Endothelial cell of umbilical vein (primary cell): ENCODE results near the gene MRPL53. TPM values are rescaled to one million over a fixed set of nuclear protein-coding genes. Genes with fewer than 3 reads are reported as not detected.

ENCODE experiments used
- BruUV-seq: library from RNA; stranded (reverse); fragments of 400-500 nt; replicated peaks from 2 replicates; lab custom pipeline; 2021; lab: Mats Ljungman, UMichigan
- CTCF ChIA-PET: fragments of 300-600, 350-600 bp; sonication (Branson Sonifier 250); formaldehyde crosslinking; loops from one replicate; lab custom pipeline; 2021; ENCODE audit warnings: antibody characterized with exemption, inconsistent platforms; lab: Charles Lee
- POLR2A ChIA-PET: fragments of 300-600, 350-600 bp; sonication (Branson Sonifier 250); formaldehyde crosslinking; loops from one replicate; lab custom pipeline; 2021; ENCODE audit warnings: antibody characterized with exemption, inconsistent platforms; lab: Charles Lee
- DNase-seq: peaks from one replicate; pipeline ENCODE4 v3.0.0-alpha.2; 2011; ENCODE audit warnings: low read depth, low spot score
- FAIRE-seq: peaks from 2 replicates; lab custom pipeline; 2011; peaks lifted over from hg19 to GRCh38; lab: Jason Lieb, UNC
- H2AFZ ChIP-seq: 2 replicates; pipeline ENCODE4 v1.6.0; 2012; ENCODE audit warnings: low read depth, low read length, control low read depth, inconsistent platforms
- H3K27ac ChIP-seq: 2 replicates; pipeline ENCODE4 v1.5.1; 2011; ENCODE audit warnings: low read depth, mild to moderate bottlenecking, control low read depth, low read length, moderate library complexity; ENCODE audit not compliant: insufficient read depth
- H3K27me3 ChIP-seq, 2 experiments: 2 replicates each; pipeline versions ENCODE4 v1.6.0 to v1.6.1; 2011; ENCODE audit warnings: low read length in 2 of 2, mixed read lengths in 1 of 2; ENCODE audit not compliant: control insufficient read depth in 2 of 2, insufficient read depth in 2 of 2
- H3K36me3 ChIP-seq, 2 experiments: 2 replicates in 1 of 2; 3 replicates in 1 of 2; pipeline ENCODE4 v1.5.1; 2011; ENCODE audit warnings: low read length in 2 of 2, mild to moderate bottlenecking in 1 of 2, moderate library complexity in 1 of 2; ENCODE audit not compliant: control insufficient read depth in 2 of 2, insufficient read depth in 2 of 2; ENCODE audit errors: extremely low read depth in 1 of 2
- H3K4me1 ChIP-seq: 3 replicates; pipeline ENCODE4 v1.5.1; 2011; ENCODE audit warnings: mild to moderate bottlenecking, low read length; ENCODE audit not compliant: control insufficient read depth, insufficient read depth; ENCODE audit errors: extremely low read depth
- H3K4me2 ChIP-seq: 2 replicates; pipeline ENCODE4 v1.6.1; 2011; ENCODE audit warnings: low read length, control low read depth, mixed read lengths; ENCODE audit not compliant: insufficient read depth
- H3K4me3 ChIP-seq, 3 experiments: fragments of 200-600 bp in 1 of 3; sonication (generic), shearing (Covaris generic) in 1 of 3; replicated peaks in 1 of 3; 2 replicates each; pipeline ENCODE4 v1.5.1; 2011 to 2016; ENCODE audit warnings: control low read depth in 3 of 3, low read length in 3 of 3, mild to moderate bottlenecking in 2 of 3, inconsistent platforms in 1 of 3, low read depth in 1 of 3, moderate library complexity in 1 of 3; ENCODE audit not compliant: insufficient read depth in 1 of 3
- H3K79me2 ChIP-seq: 2 replicates; pipeline ENCODE4 v1.6.0; 2012; ENCODE audit warnings: low read length, inconsistent platforms; ENCODE audit not compliant: control insufficient read depth, insufficient read depth
- H3K9ac ChIP-seq: replicated peaks from 2 replicates; pipeline ENCODE3; 2011; ENCODE audit warnings: low read length, control low read depth; ENCODE audit not compliant: insufficient read depth; ENCODE audit errors: extremely low read depth
- H3K9me1 ChIP-seq: replicated peaks from 3 replicates; pipeline ENCODE4 v1.6.0; 2011; ENCODE audit warnings: mild to moderate bottlenecking, low read length; ENCODE audit not compliant: control insufficient read depth, insufficient read depth; ENCODE audit errors: extremely low read depth
- H3K9me3 ChIP-seq: replicated peaks from 2 replicates; pipeline ENCODE4 v1.5.1; 2012; ENCODE audit warnings: low read length, inconsistent platforms; ENCODE audit not compliant: control insufficient read depth, insufficient read depth
- H4K20me1 ChIP-seq: replicated peaks from 2 replicates; pipeline ENCODE3; 2011; ENCODE audit warnings: mild to moderate bottlenecking, low read length; ENCODE audit not compliant: control insufficient read depth, insufficient read depth; ENCODE audit errors: extremely low read depth
- EZH2 ChIP-seq: IDR thresholded peaks from 2 replicates; pipeline ENCODE4 v1.6.1; 2012; ENCODE audit warnings: borderline replicate concordance, low read depth, mild to moderate bottlenecking, moderate library complexity, low read length, inconsistent platforms; ENCODE audit not compliant: severe bottlenecking
- FOS ChIP-seq: IDR thresholded peaks from 2 replicates; pipeline ENCODE4 v1.6.1; 2011; ENCODE audit warnings: mild to moderate bottlenecking, low read length, moderate library complexity, borderline replicate concordance; ENCODE audit not compliant: insufficient read depth
- GATA2 ChIP-seq: IDR thresholded peaks from 2 replicates; pipeline ENCODE4 v1.7.0; 2011; ENCODE audit warnings: low read depth, mild to moderate bottlenecking, moderate library complexity, mixed read lengths, low read length; ENCODE audit not compliant: insufficient read length, insufficient read depth
- JUN ChIP-seq: IDR thresholded peaks from 2 replicates; pipeline ENCODE4 v1.6.1; 2011; ENCODE audit warnings: borderline replicate concordance, low read depth; ENCODE audit not compliant: insufficient read length, insufficient read depth
- MYC ChIP-seq: IDR thresholded peaks from one replicate; pipeline ENCODE4 v1.6.1; 2011; ENCODE audit warnings: mild to moderate bottlenecking, low read depth, low read length
- POLR2A ChIP-seq: IDR thresholded peaks from 2 replicates; pipeline ENCODE4 v1.6.1; 2012; ENCODE audit warnings: low read depth, mild to moderate bottlenecking, control low read depth, low read length
- POLR2AphosphoS5 ChIP-seq: IDR thresholded peaks from 2 replicates; pipeline ENCODE4 v1.6.1; 2012; ENCODE audit warnings: low read depth, mild to moderate bottlenecking, control low read depth, low read length, moderate library complexity; ENCODE audit not compliant: insufficient read depth
- dilution Hi-C: fragments of 300-500 bp; cut with MboI; formaldehyde crosslinking; loops from one replicate; pipeline ENCODE4 v1.15.0; 2019; ENCODE audit warnings: low sequenced_read_pairs; ENCODE audit not compliant: extremely low pct_ligation_motif_present
- intact Hi-C: fragments of 100-400 bp; cut with micrococcal nuclease; formaldehyde crosslinking; loops from one replicate; pipeline ENCODE4 v1.10.0; 2022
- polyA plus RNA-seq, 4 experiments: library from polyadenylated mRNA; depleted of rRNA in 3 of 4; stranded (reverse) in 3 of 4; unstranded in 1 of 4; fragments of >200 nt; gene quantifications; 2 replicates each; pipeline versions ENCODE4 v1.2.1 to v1.2.3, GENCODE V29; 2011 to 2012; ENCODE audit warnings: missing spikeins in 1 of 4
- total RNA-seq: library from RNA; stranded (reverse); gene quantifications from 2 replicates; pipeline ENCODE4 v1.2.3, GENCODE V29; 2021
- TF ChIP-seq, protein P1 (sequence below), 2 donors: IDR thresholded peaks; 1 replicate in 1 of 2; 2 replicates in 1 of 2; pipeline ENCODE4 v1.5.1; 2011; ENCODE audit warnings: low read length in 2 of 2, mild to moderate bottlenecking in 2 of 2, moderate library complexity in 2 of 2, control low read depth in 1 of 2, inconsistent platforms in 1 of 2, low read depth in 1 of 2; ENCODE audit not compliant: insufficient read depth in 1 of 2; ENCODE audit errors: extremely low read depth in 1 of 2
- TF ChIP-seq, protein P2 (sequence below): IDR thresholded peaks from 2 replicates; pipeline ENCODE4 v1.6.1; 2011; ENCODE audit not compliant: insufficient read depth, insufficient read length

Gene MRPL53
- total and polyA plus RNA-seq, 2 donors (not counting 3 experiments of a cell fraction or from before 2014, with no cell fraction given), result 68.7 to 69.7 TPM

DNA sequence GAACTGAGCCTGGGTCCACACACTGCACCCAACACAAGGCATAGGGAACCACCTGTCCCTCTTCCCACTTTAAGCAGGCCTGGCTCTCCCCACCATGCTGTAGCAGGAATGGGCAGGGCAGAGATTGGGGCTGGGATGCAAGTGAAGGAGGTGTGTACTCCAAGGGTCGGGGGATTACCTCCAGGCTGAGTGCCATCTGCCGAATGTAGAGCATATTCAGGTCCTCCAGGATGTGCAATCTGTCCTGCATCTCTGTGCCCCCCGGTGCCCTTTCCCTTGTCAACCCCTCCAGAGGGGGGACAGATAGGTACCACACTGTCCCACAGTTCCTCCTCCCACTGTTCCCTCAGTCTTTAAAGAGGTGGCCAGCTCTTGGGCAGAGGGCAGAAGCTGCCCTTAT, 33.1 kb downstream of the MRPL53 start:
- H3K4me2 ChIP-seq, result peak overlapping the region; percentile 48
- no peaks in the 10 kb centered on the region for H3K36me3 ChIP-seq
- no peaks in the 10 kb centered on the region for H3K9me1 ChIP-seq
- peak overlapping the region; percentile 52 for H3K9ac ChIP-seq
- no peak overlapping the region for H2AFZ ChIP-seq
- BruUV-seq, result no TSS peak
- dilution Hi-C loops, result no loop called here
- no peak for FAIRE-seq
- DNase-seq, result no peak
- no peaks in the 10 kb centered on the region for H3K79me2 ChIP-seq
- no peak for TF ChIP-seq MYC
- no peak for TF ChIP-seq JUN
- TF ChIP-seq EZH2, result no peak
- no peak for TF ChIP-seq FOS
- TF ChIP-seq GATA2, result no peak
- TF ChIP-seq POLR2A, result no peak
- TF ChIP-seq, protein P1, sequence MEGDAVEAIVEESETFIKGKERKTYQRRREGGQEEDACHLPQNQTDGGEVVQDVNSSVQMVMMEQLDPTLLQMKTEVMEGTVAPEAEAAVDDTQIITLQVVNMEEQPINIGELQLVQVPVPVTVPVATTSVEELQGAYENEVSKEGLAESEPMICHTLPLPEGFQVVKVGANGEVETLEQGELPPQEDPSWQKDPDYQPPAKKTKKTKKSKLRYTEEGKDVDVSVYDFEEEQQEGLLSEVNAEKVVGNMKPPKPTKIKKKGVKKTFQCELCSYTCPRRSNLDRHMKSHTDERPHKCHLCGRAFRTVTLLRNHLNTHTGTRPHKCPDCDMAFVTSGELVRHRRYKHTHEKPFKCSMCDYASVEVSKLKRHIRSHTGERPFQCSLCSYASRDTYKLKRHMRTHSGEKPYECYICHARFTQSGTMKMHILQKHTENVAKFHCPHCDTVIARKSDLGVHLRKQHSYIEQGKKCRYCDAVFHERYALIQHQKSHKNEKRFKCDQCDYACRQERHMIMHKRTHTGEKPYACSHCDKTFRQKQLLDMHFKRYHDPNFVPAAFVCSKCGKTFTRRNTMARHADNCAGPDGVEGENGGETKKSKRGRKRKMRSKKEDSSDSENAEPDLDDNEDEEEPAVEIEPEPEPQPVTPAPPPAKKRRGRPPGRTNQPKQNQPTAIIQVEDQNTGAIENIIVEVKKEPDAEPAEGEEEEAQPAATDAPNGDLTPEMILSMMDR (IDR thresholded peaks at IDR 0.05; ENCODE audit: extremely low read depth in 1 of 2, insufficient read depth in 1 of 2, low read depth in 1 of 2, low read length in 2 of 2), result no peak
- no peak for TF ChIP-seq POLR2AphosphoS5
- TF ChIP-seq, protein P2, sequence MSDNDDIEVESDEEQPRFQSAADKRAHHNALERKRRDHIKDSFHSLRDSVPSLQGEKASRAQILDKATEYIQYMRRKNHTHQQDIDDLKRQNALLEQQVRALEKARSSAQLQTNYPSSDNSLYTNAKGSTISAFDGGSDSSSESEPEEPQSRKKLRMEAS, result no peak
- no peaks in the 10 kb centered on the region for H3K9me3 ChIP-seq
- intact Hi-C loops, result no loop called here
- POLR2A ChIA-PET, result interaction anchor here (1.0 kb wide), 1 partner anchor 19 kb away, joined by 3 read pairs; the partner anchor contains the start of gene WBP1
- CTCF ChIA-PET, result interaction anchor here (1.1 to 2.3 kb wide), 5 partner anchors 10 to 144 kb away, joined by 3 to 14 read pairs (median 4); partner anchors contain the start of gene INO80B
- peaks cover 14 to 23% of the 10 kb centered on the region in 2 experiments for H3K27me3 ChIP-seq
- H3K4me3 ChIP-seq, result peak overlapping the region in 2 of 3 experiments; percentile 47 to 56
- no peaks in the 10 kb centered on the region for H4K20me1 ChIP-seq
- no peak overlapping the region for H3K27ac ChIP-seq
- peaks cover 25% of the 10 kb centered on the region for H3K4me1 ChIP-seq
